ENCODE measurements around the gene HCN2.

HCN2 gene

DNA sequence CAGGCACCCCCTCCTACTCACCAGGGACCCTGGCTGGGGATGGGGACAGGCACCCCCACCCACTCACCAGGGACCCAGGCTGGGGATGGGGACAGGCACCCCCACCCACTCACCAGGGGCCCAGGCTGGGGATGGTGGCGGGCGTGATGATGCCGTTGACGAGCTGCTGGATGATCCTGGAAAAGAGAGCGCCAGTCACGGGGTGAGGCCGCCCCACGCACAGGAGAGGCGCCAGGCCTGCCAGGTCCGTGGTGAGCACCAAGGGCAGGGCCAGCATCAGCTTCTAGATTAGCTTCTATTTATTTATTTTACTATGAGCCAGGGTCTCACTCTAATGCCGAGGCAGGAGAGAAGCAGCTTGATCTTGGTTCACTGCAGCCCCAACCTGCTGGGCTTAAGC is 60.4 kb downstream of the HCN2 start:
- FAIRE-seq (no peak), DNase-seq (ENCODE audit: insufficient read length, low spot score) (no peak)

DNA sequence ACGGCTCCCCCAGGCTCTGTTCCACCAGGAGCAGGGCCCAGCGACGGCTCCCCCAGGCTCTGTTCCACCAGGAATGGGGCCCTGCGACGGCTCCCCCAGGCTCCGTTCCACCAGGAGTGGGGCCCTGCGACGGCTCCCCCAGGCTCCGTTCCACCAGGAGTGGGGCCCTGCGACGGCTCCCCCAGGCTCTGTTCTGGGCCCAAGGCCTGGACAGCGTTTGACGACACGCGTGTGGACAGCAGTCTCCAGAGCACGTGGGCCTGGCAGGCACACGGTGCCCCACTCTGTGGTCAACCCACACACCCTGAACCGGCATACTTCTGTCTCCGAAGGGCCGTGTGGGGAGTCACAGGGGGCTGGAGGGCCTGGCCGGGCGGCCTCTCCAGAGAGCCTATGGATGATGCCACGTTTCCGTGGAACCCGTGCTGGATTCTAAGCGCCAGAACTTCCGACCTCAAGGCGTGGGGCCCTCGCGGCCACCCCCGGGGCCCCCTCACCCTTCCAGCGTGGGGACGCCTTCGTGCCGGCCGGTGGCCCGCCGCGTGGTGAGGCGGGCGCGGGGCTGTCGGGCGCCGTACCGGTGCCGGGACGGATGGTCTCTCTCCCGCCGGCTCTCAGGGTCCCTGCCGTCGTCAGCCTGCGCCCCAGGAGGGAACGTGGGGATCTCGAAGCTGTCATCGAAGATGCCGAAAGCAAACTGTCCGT is 61.6 kb downstream of the HCN2 start:
- no peak for DNase-seq (ENCODE audit: insufficient read length, low spot score)
- no peak for FAIRE-seq

DNA sequence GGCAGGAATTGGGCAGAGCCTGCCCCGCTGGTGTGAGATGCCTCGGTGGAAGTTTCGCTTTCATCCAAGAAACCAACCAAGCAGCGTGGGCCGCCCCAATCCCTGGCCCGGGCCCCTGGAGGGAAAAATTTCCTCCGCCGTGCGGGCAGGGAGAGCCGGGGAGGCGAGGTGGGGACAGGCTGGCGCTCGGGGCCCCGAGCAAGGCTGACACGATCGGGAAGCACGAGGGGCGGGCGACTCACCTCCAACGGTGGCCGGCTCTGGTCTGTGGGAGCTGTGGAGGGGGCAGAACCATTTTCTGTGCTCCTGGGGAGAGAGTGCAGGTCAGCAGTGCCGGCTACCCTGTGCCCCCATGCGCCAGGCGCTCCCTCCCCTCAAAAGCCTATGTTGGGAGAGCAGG is 62.3 kb downstream of the HCN2 start:
- no peak for DNase-seq (ENCODE audit: insufficient read length, low spot score)
- no peak for FAIRE-seq

DNA sequence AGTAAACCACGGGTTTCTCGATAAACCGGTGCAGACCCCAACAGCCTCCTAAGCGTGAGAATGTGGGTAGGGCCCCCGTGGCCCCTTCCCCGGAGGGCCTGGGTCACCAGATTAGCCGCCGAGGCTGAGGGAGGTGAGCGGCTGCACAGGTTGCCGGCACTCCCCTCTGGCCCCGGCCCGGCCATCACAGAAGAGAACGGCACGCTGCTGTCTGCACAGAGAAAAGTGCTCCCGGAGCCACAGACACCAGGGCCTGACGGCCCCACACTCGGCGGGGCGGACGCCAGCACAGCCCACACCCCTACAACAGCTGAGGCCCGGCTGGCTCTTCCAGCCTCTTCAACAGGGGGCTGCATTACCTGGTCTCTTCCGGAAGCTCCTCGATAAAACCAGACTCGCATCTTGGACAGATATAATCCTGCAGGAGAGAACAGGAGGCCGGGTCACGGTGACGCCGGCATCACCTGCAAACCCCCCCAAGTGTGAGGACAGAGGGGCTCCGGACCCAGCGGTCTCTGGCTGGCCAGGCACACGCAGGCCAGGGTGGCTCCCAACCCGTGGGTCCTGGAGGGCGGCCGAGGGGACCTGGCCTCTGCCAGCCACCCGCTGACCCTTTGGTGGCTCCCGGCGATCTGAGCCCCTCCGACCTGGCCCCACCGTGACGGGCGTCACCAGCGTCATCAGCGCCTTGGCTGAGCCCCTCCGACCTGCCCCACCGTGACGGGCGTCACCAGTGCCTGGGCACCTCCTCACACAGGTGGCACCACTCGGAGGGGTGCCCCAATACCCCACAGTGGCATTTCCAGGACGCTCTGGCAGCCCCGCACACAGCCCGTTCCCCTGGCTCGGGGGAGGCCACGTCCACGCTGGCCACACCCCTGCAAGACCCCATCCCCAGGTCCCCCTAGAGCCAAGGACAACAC is 63.0 kb downstream of the HCN2 start:
- FAIRE-seq (no peak), DNase-seq (ENCODE audit: insufficient read length, low spot score) (no peak)

DNA sequence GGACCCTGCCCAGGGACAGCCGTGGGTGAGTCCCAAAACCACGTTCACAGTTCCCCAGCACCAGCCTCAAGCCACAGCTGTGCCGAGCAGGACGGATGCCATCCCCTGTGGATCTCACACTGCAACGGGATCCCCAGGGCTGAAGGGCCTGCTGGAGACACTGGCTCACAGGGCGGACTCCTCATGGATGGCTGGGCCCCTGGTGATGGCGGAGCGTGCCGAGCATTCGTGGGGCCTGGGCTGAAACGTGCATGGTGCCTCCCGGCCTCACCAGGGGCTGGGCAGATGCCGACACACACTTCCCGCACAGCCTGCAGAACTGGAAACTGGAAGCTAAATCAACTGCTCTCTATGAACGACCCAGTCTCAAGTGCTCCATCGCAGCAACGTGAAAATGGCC is 63.7 kb downstream of the HCN2 start:
- DNase-seq (ENCODE audit: insufficient read length, low spot score) (no peak), FAIRE-seq (no peak)

DNA sequence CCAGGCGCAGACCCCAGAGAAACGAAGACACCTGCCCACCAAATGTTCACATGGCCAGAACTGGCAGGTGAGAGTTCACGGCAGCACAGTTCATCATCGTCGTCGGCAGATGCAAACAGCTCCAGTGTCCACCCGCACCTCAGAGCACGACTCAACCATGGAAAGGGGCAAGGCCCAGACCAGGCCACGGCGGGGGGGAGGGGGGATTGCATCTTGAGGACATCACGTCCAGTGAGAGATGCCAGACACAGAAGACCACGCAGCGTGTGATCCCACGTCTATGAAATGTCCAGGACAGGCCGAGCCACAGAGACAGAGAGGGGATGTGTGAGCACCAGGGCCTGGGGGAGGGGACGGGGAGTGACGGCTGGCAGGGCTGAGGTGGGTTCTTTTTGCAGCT is 66.0 kb downstream of the HCN2 start:
- no peak for FAIRE-seq
- no peak for DNase-seq (ENCODE audit: insufficient read length, low spot score)

DNA sequence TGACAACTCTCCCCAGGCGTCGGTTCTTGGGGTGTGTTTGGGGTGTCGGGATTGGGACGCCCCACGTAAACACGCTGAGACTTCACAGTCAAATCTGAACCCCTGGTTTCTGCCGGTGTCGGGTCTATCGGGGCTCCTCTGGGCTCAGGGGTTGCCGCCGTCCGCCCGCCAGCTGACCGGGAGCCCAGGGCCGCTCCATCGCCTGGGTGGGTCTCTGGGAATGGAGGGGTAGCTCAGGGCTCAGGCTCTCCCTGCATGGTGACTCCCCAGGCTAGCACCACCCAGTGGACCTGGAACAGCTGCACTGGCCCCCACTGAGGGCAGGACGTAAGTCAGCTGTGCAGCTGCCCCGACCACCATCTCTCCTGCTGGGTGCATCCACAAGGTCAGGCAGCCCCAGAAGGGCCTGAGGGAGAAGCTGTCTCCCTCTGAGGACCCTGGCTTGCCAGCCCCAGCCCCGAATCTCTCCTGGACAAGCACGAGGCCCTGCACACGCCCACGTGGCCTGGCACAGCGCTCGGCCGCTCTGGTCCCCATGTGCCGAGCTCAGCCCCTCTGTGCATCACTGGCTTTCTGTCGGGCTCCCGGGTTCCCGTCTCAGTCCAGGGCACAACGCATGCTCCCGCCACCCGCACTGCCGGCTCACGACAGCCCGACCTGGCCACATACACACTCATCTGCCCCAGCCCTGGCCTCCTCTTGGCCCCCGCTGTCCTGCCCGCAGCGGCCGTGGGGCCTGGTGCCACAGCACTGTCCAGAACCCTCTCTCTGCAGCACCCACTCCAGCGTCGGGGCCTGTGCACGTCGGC is 67.3 kb downstream of the HCN2 start:
- no peak for FAIRE-seq

DNA sequence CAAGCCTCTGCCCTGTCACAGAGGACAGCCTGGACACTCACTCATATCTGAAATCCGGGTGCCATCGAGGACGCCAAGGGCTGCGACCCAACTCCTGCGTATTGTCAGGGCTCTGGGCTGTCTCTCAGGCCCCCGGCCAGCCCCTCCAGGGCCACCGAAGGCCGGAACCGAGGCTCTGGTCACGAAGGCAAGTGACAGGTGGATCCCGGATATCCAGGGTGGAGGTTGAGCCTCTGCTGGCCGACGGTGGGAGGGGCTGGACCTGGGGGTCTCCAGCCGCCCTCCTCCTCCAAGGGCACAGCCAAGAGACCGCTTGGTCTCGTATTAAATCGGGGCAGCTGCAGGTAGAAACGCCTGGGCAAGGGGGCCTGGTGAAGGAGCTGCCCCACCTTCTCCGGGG is 67.9 kb downstream of the HCN2 start:
- no peak for FAIRE-seq
- DNase-seq (ENCODE audit: insufficient read length, low spot score) = no peak

More for the DNA sequence above, 67.3 kb downstream of the HCN2 start:
- DNase-seq (ENCODE audit: insufficient read length, low spot score) = no peak

DNA sequence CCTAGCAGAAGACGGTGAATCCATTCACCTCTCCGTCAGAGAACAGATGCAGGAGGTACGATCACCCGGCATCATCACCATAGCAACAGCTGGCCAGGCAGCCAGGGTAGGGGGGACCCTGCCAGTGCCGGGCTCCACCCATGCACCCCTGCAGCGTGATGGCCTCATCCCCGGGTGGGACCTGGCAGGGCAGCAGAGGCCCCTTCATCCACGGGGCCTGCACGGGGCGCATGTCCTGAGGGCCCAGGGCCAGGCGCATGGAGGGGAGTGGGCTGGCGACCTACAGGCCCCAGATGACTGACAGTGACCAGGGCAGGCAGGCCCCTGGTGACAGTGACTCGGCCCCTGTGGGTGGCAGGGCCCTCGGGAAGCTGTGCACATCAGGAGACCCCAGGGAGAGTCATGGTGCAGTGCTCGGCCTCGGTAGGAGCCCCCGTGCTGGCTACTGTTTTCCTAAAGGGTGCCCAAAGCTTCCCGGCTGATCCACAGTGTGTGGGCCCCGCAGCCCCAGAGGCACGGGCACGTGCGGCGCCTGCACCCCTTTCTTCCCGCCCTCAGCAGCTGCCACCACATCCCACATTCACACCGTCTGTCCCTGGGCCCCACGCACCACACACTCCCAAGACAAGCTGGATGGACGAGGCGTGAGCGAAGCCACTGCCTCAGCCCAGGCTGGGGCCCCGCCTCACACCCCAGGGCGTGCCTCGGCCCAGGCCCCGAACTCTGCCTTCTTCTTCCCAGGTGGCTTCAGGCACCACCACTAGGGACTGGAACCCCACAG is 68.6 kb downstream of the HCN2 start:
- FAIRE-seq = no peak

DNA sequence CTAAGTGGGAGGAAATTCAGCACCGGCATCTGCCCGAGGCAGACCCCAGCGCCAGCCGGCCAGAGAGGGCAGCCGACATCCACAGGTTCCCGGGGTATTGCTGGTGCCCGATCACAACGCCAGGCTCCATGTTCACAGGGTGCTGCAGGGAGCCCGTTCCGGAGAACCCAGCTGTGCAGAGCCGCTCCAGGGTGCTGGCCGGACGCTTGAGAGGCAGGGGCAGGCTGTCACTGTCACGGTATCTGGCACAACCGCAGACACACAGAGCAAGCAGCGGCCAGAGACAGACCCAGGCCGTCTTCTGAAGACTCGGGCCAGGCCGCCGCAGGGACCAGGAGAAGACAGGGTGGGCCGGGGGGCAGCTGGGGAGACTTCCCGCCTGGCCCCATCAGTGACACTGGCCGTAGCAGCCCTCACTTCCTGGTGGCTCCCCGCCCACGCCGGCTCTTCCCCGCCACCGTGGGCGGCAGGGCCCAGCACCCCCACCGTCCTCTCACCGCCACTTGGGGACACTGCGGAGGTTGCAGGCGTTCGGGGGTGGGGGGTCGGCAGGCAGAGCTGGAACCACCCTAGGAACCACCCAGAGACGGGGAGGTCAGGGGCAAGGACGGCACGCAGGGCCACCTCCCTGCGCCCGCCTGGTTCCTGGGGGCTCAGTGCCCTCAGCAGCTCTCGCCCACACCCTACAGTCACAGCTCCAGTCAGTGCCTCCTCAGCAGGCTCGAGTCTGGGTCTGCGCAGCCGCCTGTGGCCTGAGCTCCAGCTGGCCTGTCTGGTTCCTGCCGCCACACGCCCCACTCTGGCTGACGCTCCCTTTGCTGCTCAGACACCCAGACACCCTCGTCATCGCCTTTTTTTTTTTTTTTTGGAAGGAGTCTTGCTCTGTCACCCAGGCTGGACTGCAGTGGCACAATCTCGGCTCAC is 69.5 kb downstream of the HCN2 start:
- no peak for DNase-seq (ENCODE audit: insufficient read length, low spot score)
- no peak for FAIRE-seq

More for the DNA sequence above, 68.6 kb downstream of the HCN2 start:
- DNase-seq (ENCODE audit: insufficient read length, low spot score) = no peak

DNA sequence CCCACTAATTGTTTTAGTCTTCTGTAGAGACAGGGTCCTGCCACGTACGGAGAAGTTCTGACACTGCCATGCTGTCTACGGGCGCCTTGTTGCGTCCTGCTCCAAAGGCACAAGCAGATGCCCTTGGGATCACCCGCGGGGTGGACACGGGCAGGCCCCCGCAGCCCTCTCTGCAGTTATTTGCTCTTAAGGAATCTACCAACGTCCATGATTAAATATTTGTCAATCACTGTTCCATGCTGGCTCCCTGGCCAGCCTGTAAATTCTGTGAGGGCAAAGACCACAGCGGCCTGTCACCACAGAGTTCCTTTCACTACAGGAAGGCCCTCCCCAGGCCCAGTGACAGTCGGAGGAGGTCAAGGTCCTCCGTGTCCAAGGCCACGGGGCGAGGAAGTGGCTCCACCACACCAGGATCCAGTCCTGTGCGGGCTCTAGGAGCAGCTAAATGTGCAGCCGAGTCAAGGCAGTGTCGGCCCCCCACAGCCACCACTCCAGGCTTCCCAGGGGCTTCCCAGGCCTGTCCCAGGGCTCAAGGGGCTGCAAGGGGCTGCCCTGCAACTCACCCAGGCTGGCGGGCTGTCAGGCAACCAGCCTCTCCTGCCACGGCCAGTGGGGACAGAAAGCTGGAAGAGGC is 71.2 kb downstream of the HCN2 start:
- peak; percentile 87 for FAIRE-seq
- DNase-seq (ENCODE audit: insufficient read length, low spot score) = no peak

DNA sequence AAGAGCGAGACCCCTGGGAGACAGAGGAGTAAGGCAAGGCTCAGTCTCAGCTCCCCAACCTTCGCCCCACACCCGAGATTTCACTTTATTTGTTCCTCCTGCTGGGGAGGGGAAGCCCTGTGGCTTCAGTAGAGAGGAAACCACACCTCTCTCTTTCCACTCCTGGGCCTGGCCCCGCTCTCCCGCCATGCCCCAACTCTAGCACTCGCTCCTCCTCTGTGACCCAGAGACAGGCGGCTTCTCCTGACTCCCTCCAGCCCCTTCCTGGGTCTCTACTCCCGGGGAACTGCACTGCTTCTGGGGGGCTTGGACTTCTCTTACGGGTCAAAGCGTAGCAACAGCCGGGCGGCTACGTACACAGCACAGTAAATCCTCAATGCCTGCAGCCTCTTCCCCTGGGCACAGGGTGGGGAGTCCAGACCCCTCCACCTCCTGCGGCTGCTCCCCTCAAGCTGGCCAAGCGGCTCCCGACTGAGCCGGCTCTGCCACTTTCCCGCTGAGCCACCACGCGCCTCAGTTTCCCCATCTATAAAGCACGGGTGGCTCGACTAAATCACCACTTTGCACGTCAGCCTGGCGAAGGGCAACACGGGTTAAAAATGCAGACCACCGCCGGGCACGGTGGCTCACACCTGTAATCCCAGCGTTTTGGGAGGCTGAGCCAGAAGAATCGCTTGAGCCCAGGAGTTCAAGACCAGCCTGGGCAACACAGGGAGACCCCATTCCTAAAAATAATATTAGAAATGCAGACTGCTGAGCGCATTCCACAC is 71.9 kb downstream of the HCN2 start:
- peak; percentile 89 for FAIRE-seq
- DNase-seq (ENCODE audit: insufficient read length, low spot score) = peak; percentile 95

DNA sequence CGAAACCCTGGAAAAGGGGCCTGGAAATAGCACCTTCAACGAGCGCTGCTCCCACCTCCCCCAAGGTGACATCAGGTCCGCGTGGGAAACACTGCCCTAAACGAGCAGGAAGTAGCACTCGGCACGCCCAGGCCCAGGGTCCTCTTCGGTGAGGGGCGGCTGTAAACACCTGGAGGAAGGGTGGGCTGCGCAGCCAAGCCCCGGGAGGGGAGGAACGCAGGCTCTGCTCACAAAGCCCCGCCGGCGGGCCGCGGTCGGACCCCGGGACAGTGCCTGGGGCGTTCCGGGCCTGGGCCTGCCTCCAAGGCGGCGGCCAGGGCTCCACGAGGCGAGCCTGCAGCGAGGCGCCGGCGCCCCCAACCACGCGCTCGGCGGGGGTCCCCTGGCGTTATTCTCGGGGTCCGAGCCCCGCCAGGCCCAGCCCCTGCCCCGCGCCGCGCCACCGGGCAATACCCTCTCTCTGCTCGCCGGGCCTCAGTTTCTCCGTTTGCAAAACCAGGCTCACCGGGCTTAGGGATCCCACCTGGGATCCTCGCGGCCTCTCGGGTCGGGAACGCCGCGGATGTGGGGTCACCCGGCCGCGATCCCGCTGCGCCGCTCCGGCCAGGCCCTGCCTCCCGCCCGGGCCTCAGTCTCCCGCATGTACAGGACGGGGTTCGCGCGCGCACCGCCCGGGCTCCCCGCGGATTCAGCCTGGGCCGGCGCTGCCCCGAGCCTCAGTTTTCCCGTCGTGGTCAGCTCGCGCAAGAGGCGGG is 72.7 kb downstream of the HCN2 start:
- DNase-seq (ENCODE audit: insufficient read length, low spot score) (peak; percentile 79), FAIRE-seq (peak; percentile 88)

DNA sequence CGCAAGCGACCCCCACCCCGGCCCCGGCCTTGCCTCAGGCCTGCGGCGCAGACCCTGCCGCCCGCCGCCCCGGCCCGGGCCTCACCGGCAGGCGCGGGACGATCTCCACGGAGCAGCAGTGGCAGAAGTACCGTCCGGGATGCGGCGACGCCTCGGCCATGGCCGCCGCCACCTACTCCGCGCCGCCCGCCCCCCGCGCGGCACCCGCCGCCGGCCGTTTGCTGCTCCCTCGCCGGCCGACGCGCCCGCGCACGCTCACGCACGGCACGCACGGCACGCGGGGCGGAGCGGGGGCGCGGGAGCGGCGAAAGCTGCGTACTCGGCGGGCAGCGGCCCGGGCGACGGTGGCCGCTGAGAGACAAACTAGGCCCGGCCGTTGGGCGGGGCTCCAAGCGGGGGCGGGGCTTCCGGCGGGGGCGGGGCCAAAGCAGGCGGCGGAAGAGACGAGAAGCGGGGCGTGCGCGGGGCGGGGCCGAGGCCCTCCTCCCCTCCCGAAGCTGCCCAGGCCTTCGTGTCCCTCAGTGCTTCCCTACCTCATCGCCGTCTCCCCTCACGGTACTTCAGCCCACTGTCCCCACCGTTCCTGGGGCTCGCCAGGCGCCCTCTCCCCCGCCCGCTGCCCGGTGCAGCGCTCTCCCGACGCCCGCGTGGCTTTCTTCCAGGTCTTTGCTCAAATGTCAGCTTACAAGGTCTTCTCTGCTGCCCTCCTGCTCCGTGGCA is 73.4 kb downstream of the HCN2 start, which contains the start of gene RNF126:
Gene RNF126, minus strand, starts transcription at position 253 of the 720 bp plus-strand sequence. Its CDS starts 93 bp downstream, at position 160.
- DNase-seq (ENCODE audit: insufficient read length, low spot score) (peak; percentile 95), FAIRE-seq (peak; percentile 61)

DNA sequence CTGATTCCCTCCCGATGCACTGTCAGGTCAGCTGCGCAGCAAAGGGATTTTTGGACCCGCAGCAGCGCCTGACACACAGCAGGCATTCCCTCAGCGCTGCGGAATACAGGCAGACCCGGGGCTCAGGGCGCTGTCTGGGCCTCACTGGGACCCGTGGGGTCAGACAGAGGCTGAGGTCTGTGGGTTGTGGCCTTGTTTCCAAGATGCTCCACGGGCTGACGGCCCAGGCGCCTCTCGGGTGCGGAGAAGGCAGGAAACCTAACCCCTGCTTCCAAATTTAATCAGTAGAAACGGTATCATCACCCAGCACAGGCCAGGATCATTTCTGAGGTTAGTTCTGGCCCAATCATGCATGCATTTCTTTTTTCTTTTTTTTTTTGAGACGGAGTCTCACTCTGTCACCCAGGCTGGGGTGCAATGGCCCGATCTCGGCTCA is 74.0 kb downstream of the HCN2 start:
- DNase-seq (ENCODE audit: insufficient read length, low spot score) (no peak), FAIRE-seq (no peak)

DNA sequence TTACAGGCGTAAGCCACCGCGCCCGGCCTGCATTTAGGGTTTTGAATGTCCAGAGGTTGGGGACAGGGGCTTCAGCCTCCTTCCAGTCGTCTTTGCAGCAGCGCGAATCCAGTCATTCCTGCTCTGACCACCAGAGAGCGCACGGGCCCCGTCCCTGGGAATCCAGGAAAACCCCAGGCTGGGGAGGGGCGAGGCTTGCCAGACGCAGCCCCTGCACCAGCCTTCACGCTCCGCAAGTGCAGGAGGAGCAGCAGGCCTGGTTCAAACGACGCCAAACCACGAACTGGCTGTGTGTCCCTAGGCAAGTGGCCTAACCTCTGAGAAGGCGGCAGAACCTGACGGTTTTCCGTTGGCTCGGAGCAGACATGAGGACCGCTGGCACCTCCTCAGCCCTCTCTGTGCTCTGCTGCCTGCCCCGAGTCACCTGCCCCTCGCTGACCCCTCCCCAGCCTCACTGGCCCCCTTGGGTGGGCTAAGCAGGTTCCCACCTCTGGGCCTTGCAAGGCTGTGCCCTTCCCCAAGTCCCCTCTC is 75.3 kb downstream of the HCN2 start:
- DNase-seq (ENCODE audit: insufficient read length, low spot score) (peak; percentile 91), FAIRE-seq (peak; percentile 68)

Measured in GM19239 (cell line).